Keratinocyte (primary cell): Measurements from ENCODE around the gene CYP2U1.

Source experiments
- EZH2 ChIP-seq: IDR thresholded peaks from one replicate; pipeline ENCODE4 v1.6.1; 2012; ENCODE audit warnings: inconsistent platforms, mild to moderate bottlenecking, low read length, moderate library complexity
- TF ChIP-seq, protein P1 (sequence below), 3 experiments: IDR thresholded peaks in 1 of 3; conservative IDR thresholded peaks in 1 of 3; optimal IDR thresholded peaks in 1 of 3; 2 replicates in 2 of 3; 3 replicates in 1 of 3; pipeline versions ENCODE3 to v1.5.1; 2011; ENCODE audit warnings: low read length in 3 of 3, mild to moderate bottlenecking in 3 of 3, moderate library complexity in 2 of 3, control low read depth in 1 of 3, inconsistent platforms in 1 of 3; ENCODE audit not compliant: insufficient read depth in 2 of 3; ENCODE audit errors: extremely low read depth in 1 of 3

DNA sequence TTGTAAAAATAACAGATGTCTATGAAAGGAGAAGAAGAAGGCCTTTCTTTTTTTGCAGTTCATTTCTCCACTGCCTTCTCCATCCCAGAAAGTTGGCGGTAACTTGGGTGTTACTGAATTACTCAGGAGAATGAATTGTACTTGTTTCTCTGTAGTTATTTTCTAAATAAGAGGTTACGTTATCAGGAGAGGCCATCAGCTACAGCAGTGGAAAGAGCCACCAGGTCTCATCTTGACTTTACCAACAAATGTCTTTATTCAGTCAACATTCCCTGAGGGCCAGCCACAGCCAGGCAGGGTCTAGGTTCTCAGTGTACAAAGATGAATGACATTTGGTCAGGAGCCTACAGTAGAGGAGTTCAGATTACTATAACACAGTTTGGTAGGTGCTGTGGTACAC lies 66.4 kb downstream of the CYP2U1 start:
- TF ChIP-seq EZH2: no peak
- TF ChIP-seq, protein P1, sequence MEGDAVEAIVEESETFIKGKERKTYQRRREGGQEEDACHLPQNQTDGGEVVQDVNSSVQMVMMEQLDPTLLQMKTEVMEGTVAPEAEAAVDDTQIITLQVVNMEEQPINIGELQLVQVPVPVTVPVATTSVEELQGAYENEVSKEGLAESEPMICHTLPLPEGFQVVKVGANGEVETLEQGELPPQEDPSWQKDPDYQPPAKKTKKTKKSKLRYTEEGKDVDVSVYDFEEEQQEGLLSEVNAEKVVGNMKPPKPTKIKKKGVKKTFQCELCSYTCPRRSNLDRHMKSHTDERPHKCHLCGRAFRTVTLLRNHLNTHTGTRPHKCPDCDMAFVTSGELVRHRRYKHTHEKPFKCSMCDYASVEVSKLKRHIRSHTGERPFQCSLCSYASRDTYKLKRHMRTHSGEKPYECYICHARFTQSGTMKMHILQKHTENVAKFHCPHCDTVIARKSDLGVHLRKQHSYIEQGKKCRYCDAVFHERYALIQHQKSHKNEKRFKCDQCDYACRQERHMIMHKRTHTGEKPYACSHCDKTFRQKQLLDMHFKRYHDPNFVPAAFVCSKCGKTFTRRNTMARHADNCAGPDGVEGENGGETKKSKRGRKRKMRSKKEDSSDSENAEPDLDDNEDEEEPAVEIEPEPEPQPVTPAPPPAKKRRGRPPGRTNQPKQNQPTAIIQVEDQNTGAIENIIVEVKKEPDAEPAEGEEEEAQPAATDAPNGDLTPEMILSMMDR (optimal IDR thresholded peaks at IDR 0.05 in 1 of 3, IDR thresholded peaks at IDR 0.05 in 1 of 3, conservative IDR thresholded peaks at IDR 0.05 in 1 of 3; ENCODE audit: extremely low read depth in 1 of 3, insufficient read depth in 2 of 3, low read length in 3 of 3): no peak
